Measurements from ENCODE around the gene HEXD. TPM values are rescaled to one million over a fixed set of nuclear protein-coding genes. Genes with fewer than 3 reads are reported as not detected.

HEXD gene
- total RNA-seq, 3 donors from 2014 or later: 25.3 to 54.6 (median 42.1) TPM

DNA sequence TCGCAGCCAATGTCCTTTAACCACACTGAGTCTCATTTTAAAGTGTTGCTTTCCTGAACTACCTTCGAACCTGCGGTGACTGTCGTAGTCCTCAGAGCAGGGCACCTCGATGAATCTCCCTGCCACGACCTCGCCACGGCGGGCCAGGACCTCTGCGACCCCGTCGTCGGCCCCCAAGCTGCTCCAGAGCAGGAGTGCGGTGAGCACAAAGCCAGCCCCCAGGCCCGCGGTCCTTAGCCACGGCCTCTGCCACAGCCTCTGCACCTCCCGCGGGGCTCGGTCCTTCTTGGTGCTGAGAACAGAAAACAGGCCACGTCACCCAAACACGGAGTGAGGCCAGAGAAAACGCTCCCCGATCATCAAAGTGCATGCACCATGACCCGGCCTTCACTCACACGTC is 2.8 kb upstream of the HEXD start:
- ATAC-seq (no peak), DNase-seq (no peak)
- intact Hi-C loops (cut with DNase I, micrococcal nuclease): loop anchor here in 1 of 2 donors (10.0 kb wide), 1 partner anchor 61 kb away; the partner anchor contains the start of gene TEX19
- Histone ChIP-seq H3K4me1 (ENCODE audit: low read depth) (peaks cover 18% of the 10 kb centered on the region), H3K36me3 (ENCODE audit: low read depth) (no peaks in the 10 kb centered on the region), H3K4me3 (no peak overlapping the region), H3K9me3 (no peaks in the 10 kb centered on the region)
- TF ChIP-seq, protein P1, sequence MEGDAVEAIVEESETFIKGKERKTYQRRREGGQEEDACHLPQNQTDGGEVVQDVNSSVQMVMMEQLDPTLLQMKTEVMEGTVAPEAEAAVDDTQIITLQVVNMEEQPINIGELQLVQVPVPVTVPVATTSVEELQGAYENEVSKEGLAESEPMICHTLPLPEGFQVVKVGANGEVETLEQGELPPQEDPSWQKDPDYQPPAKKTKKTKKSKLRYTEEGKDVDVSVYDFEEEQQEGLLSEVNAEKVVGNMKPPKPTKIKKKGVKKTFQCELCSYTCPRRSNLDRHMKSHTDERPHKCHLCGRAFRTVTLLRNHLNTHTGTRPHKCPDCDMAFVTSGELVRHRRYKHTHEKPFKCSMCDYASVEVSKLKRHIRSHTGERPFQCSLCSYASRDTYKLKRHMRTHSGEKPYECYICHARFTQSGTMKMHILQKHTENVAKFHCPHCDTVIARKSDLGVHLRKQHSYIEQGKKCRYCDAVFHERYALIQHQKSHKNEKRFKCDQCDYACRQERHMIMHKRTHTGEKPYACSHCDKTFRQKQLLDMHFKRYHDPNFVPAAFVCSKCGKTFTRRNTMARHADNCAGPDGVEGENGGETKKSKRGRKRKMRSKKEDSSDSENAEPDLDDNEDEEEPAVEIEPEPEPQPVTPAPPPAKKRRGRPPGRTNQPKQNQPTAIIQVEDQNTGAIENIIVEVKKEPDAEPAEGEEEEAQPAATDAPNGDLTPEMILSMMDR (IDR thresholded peaks at IDR 0.05): no peak

DNA sequence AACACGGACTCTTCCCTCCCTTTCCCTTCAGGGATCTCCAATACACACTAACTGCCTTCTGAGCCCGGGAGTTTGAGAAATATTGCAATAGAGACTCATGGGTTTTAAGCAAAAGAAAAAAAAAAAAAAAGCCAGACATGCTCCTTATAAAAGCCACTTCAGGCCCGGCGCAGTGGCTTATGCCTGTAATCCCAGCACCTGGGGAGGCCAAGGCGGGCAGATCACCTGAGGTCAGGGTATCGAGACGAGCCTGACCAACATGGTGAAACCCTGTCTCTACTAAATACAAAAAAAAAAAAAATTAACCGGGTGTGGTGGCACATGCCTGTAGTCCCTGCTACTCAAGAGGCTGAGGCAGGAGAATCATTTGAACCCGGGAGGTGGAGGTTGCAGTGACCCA is 2.4 kb upstream of the HEXD start:
- Histone ChIP-seq H3K9me3 (no peaks in the 10 kb centered on the region), H3K36me3 (ENCODE audit: low read depth) (no peaks in the 10 kb centered on the region), H3K4me1 (ENCODE audit: low read depth) (peaks cover 18% of the 10 kb centered on the region), H3K4me3 (no peak overlapping the region)
- intact Hi-C loops (cut with DNase I, micrococcal nuclease): loop anchor here in 1 of 2 donors (10.0 kb wide), 1 partner anchor 61 kb away; the partner anchor contains the start of gene TEX19
- ATAC-seq (no peak), DNase-seq (no peak)
- TF ChIP-seq, protein P1 (IDR thresholded peaks at IDR 0.05): no peak

DNA sequence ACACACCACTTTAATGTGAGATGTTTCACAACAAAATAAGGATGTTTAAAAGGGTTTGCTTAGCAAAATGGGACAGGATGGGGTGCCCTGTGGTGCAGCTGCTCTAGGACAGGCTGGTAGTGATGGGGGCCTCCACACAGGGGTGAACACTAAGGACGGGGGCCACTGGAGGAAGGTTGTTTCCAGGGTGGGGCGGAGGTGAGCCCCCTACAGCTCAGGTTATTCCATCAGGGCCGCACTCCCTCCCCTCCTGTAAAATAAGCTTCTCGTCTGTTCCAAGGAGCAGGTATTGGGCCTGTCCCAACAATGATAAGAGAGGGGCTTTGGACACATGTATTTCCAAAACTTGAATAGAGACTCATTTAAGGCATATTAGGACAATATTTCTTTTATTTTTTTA is 1.9 kb upstream of the HEXD start:
- Histone ChIP-seq H3K9me3 (no peaks in the 10 kb centered on the region), H3K36me3 (ENCODE audit: low read depth) (no peaks in the 10 kb centered on the region), H3K4me1 (ENCODE audit: low read depth) (peaks cover 18% of the 10 kb centered on the region), H3K4me3 (no peak overlapping the region)
- no peak for ATAC-seq
- TF ChIP-seq, protein P1 (IDR thresholded peaks at IDR 0.05): no peak
- intact Hi-C loops (cut with DNase I, micrococcal nuclease): loop anchor here in 1 of 2 donors (10.0 kb wide), 1 partner anchor 61 kb away; the partner anchor contains the start of gene TEX19
- no peak for DNase-seq

DNA sequence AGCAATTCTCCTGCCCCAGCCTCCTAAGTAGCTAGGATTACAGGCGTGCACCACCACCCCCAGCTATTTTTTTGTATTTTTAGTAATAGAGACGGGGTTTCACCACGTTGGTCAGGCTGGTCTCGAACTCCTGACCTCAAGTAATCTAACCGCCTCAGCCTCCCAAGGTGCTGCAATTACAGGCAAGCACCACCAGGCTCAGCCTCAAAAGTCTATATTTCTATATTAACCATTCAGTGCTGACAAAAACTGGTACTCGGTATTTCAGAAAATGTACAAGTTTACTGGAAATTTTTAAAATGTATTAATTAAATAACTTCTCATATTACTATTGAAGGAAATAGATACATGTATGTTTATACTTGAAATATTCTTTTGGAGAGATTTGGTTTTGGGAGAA is 1.4 kb upstream of the HEXD start:
- intact Hi-C loops (cut with DNase I, micrococcal nuclease): loop anchor here in 1 of 2 donors (10.0 kb wide), 1 partner anchor 62 kb away; the partner anchor contains the start of gene TEX19
- Histone ChIP-seq H3K4me3 (no peak overlapping the region), H3K9me3 (no peaks in the 10 kb centered on the region), H3K4me1 (ENCODE audit: low read depth) (peaks cover 18% of the 10 kb centered on the region), H3K36me3 (ENCODE audit: low read depth) (no peaks in the 10 kb centered on the region)
- TF ChIP-seq, protein P1 (IDR thresholded peaks at IDR 0.05): no peak
- DNase-seq (no peak), ATAC-seq (no peak)

DNA sequence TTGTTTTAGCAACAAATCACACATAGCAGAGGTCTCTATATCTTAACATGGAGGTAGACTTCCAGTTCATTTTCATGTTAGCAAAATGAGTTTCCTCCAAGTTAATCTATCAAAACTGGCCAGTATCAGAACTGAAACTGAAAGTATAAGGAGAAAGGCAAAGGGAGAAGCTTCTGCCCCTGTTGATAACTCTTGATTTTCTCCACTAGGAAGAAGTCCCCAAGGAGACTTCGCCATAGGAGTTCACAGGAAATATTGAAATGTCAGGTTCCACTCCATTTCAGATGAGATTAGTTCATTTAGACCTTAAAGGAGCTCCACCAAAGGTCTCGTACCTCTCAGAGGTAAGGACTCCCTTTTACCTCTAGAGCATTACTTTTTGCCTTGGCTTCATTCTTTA is 1.4 kb downstream of the HEXD start:
- Histone ChIP-seq H3K36me3 (ENCODE audit: low read depth) (no peaks in the 10 kb centered on the region), H3K4me1 (ENCODE audit: low read depth) (peaks cover 18% of the 10 kb centered on the region), H3K9me3 (no peaks in the 10 kb centered on the region), H3K4me3 (no peak overlapping the region)
- intact Hi-C loops (cut with DNase I, micrococcal nuclease): loop anchor here in 1 of 2 donors (10.0 kb wide), 1 partner anchor 65 kb away; the partner anchor contains the start of gene TEX19
- ATAC-seq (no peak), DNase-seq (no peak)
- TF ChIP-seq, protein P1 (IDR thresholded peaks at IDR 0.05): no peak

All from mucosa of descending colon (tissue), 3 donors.